ENCODE results near the gene CERS4.
A peak's percentile ranks its signal among the peaks of the same experiment; 100 is the strongest.
"Not testable (repeated sequence)": the region's sequence is repeated elsewhere in the genome, so short reads cannot be mapped to it uniquely, and the experiment has no call there.

The CERS4 gene

DNA sequence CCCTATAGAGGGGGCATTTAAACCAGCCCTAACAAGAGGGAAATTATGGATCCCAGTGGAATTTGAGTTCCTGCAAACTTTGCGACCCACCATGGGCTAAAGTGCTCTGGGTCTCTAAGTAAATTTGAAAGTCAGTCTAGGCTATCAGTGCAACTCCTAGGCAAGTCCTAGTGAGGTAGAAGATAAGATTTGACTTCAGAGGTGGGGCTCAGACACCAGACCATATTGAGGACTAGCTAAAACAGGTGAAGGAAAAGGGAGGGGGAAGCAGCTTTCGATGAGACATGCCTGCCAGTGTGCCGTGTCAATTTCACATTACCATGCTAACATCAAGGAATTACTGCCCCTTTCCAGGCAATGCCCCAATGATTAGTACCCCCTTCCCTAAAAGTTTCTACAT, 60.6 kb downstream of the CERS4 start:
- no peak for DNase-seq

DNA sequence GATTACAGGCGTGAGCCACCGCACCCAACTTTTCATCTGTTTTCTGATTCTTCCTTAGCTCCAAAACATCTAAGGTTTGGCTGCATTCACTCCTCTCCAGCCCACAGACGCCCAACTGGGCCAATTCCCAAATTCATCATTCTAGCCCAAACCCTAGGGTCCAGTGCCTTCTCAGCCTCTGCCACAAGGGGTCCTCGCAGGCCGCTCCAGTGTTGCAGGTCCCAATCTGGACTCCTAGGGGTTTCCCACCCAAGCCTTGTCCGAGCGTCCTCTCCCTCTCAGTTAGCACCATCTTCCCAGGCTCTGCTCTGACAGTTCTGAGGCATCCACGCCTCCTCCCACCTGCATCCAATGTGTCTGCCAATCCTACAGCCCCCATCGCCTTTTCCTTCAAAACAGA, 67.3 kb downstream of the CERS4 start:
- DNase-seq, result not testable (repeated sequence)

DNA sequence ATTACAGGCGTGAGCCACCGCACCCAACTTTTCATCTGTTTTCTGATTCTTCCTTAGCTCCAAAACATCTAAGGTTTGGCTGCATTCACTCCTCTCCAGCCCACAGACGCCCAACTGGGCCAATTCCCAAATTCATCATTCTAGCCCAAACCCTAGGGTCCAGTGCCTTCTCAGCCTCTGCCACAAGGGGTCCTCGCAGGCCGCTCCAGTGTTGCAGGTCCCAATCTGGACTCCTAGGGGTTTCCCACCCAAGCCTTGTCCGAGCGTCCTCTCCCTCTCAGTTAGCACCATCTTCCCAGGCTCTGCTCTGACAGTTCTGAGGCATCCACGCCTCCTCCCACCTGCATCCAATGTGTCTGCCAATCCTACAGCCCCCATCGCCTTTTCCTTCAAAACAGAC, 82.2 kb downstream of the CERS4 start:
- not testable (repeated sequence) for DNase-seq

DNA sequence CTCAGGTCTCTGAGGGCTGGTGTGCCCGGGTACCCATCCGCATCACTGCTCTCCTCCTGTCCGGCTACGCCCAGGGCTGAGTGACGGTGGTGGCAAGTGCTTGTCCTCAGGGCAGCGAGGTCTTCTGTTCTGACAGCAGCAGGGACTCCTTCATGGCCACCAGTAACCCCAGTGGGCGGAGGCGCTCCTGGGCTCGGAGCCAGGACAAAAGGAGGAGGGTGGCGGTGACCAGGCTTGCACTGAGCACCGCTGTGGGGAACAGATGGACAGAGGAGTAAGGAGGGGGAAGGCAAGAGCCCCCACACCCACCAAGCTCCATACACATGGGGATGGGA, 93.2 kb downstream of the CERS4 start:
- peak; percentile 59 for DNase-seq

DNA sequence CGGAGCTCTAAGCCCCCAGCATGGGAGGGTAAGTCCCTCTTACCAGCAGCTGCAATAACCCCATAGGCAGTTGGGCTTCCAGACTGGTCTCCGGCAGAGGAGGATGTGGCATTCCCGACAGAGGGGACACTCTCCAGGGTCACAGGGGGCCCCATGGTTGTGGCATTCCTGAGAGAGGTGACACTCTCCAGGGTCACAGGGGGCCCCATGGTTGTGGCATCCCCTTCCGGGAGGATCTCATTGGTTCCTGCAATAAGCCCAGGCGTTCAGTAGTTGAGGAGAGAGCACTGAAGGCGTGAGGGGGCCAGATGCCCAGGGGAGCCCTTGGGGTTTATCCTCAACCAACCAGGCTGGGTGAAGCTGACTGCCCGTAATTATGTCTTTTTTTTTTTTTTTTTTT, 93.6 kb downstream of the CERS4 start:
- DNase-seq, result no peak

DNA sequence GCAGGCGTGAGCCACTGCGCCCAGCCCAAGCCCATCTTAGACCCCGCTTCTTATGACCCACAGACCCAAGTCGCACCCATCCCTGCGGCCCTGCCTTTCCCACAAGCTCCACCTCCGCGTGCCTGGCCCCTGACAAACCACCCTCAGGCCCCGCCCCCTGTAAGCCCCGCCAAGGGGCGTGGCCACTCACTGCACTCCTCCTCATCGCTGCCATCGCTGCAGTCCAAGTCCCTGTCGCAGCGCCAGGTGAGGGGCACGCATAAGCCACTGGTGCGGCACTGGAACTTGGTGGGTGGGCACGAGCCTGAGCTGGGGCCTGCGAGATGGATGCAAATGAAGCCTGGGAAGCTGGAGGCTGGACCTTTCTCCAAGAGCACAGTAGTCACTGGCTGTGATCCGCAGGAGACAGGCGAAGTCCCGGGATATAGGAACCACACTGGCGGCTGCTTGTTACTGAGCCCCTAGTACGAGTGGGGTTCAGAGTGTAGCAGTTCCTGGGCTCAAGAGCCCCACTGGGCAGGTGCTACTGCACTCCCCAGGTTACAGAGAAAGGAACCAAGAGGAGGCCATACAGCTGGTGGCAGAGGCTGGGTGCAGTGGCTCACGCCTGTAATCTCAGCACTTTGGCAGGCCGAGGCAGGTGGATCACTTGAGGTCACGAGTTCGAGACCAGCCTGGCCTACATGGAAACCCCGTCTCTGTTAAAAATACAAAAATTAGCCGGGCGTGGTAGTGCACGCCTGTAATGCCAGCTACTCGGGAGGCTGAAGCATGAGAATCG, 95.9 kb downstream of the CERS4 start:
- DNase-seq, result peak; percentile 46

DNA sequence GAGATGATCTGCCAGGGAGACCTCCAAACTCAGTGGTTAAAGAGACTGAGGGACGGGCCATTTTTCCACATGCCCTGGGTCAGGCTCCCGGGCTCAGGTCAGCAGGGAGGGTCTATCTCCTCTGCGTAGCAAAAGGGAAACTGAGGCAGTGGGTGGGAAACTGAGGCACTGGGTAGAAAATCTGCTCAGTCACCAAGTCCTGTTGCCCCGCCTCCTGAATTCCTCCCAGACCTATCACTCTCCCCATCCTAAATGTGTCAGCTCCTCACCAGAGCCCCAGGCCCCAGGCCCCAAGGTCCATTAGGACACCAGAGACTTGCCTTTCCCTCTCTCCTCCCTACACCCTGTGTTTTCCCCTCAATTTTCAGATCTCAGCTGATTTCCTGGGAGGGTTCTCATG, 96.6 kb downstream of the CERS4 start:
- DNase-seq, result no peak

DNA sequence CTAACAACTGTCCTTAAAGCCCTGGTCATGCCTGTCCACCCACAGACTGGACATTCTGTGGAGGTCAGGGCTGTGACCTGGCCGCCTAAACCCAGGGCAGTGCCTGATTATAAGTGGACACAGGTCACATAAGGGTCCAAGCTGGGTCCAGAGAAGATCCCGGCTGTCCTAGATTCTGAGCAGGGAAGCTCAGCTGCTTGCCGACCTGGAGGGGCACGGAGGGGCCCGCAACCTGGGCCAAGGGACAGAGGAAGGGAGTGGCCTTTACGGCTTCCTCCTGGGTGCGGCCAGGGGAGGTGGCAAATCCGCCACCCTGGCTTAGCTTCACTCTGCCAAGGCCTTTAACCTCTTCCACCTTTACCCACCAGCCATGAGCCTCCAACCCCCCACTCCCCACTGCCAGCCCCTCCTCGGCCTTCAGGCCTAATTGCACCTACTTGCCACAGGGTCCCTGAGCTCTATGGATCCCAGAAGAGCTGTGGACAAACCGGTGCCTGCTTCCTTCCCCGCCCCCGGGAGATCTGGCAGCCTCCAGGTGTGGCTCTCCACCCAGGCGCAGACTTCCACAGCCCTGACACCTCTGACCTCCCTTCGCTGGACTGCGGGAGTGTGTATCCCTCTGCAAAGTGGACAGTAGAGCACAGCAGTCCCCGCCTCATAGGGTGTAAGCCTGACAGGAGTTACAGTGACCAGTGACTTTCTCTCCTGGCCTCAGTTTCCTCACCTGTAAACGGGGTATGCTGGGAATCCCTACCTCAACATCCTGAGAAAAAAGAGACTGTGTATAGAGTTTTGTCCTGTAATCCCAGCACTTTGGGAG, 97.3 kb downstream of the CERS4 start:
- no peak for DNase-seq

DNA sequence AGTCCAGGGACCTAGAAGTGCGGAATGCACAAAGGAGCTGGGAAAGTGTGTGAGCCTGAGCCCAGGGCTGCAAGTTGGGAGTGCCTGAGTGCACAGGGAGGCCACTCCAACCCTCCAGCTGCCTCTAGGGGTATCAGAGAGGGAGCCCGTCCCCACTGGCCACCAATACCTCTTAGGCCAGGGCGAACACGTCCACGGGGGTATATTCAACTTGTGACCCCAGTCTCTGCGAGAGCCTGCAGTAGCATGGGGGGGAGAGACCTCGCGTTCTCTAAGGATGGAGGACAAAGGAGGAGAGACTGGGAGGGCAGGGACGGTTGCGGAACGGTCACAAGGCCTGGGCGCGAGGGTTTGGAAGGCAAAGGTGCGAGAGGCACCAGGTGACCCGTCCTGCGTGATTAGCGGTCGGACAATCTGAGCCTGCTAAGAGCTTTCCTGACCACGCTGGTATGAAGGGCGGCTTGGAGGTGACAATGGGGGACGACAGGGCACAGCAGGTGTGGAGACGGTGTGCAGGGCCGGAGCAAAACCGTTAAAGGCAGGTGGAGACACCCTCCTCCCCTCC, 98.3 kb downstream of the CERS4 start:
- DNase-seq, result peak; percentile 25

DNA sequence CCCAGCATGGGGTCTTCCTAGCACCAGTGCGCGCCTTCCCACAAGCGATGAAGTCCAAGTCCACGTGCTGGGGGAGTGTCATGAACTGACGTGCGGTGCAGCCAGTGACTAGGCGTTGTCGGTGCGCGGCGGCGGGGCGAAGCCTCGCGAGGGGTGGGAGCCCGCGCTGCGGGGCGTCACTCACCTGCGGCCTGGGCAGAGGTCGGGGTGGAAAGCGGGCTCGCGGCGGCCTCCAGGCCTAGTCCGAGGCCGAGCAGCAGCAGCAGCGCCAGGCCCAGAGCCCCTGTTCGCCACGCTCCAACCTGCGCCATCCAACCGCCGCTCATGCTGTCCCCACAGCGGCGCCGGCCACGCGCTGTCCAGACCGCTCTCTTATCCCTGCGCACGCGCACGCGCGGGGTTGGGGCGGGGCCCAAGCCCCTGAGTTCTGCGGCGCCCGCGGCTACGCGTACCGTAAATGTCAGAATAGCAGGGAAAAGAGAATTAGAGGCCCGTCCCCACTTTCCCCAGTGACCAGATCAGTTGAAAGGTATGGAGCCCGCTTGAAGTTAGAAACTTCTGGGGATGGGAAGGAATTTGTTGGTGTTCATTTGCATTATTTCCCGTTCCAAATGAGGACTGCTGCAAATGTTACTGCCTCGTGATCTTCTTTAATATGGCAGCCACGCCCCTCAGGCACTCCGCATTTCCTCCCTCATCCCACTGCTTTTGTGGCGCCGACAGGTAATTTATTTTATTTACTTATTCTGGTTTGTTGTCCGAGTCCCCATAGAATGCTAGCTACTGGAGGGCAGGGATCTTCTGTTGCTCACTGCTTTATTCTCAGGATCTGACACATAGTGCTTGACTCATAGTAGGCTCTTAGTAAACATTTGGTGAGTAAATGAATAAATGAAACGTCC, 99.0 kb downstream of the CERS4 start, which contains the start of gene CD320:
Gene CD320, minus strand, starts transcription at position 394 of the 902 bp plus-strand sequence. Its CDS starts 68 bp downstream, at position 326.
- DNase-seq, result peak; percentile 92

DNA sequence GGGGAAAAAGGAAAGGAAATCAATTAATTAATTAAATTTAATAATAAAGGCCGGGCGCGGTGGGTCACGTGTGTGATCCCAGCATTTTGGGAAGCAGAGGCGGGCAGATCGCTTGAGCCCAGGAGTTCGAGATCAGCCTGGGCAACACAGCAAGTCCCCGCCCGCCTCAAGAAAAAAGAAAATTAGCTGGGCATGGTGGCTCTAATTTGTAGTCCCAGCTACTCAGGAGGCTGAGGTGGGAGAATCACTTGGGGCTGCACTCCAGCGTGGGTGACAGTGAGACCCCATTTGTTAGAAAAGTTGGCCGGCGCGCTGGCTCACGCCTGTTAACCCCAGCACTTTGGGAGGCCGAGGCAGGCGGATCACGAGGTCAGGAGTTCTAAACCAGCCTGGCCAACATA, 99.7 kb downstream of the CERS4 start:
- no peak for DNase-seq

DNA sequence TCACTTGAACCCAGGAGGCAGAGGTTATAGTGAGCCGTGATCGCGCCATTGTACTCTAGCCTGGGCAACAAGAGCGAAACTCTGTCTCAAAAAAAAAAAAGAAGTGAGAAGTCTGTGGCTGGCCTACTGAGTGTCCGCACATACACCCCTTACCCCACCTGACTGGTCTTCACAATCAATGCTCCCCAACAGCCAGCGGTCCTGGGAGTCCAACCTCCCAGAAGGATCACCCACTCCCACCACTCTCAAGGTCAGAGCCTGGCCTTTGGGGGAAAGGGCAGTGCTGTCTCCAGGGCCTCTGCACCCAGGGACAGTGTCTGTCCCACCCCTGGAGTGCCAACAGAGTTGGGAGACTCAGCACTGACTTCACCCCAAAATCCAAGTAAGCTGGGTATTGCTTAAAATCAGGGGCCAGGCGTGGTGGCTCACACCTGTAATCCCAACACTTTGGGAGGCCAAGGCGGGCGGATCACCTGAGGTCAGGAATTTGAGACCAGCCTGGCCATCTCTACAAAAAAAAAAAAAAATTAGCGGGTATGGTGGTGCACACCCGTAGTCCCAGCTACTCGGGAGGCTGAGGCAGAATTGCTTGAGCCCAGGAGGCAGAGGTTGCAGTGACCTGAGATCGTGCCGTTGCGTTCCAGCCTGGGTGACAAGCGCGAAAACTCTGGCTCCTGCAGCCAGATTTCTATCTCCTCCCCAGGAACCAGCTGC, 101.3 kb downstream of the CERS4 start:
- no peak for DNase-seq

DNA sequence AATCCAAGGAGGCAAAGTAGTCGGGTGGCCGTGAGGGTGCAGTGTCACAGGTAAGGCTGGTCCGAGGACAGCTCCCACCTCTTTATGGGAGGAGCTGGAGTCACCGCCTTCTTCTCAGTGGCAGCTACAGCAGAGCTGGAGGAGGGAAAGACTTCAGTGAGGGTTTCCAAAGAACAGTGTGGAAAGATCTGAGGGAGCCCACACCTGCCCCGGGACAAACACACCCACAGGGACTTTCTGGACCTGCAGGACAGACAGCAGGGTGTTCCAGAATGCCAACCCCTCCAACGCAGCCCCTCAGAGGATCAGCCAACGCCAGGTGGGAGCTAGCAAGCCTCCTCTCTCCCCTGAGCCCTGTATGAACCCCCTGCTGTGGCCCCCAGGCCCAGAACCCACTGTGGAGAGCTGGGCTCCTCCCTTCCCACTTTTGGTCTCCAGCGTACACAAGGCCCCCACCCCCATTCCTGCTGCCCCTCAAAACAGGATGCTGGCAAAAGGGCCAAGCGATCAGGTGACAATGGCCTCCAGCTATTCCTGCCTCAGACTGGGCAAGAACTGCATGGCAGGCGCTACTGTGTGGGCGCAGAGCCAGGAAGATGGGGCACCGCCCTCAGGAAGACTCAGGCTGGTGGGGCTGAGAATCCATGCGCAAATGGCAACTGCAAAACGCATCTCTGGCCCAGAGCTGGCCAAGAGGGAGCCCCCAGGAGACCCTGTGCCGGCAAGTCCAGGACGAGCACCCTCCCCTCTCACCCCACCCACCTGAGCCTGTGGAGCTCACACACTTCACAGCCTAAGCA, 102.5 kb downstream of the CERS4 start:
- peak; percentile 83 for DNase-seq
